ENCODE measurements around the gene OR52H1.

- TF ChIP-seq CTCF (IDR thresholded peaks at IDR 0.05) (no peak), POLR2A (IDR thresholded peaks at IDR 0.05) (no peak)
Measured at GRCh38 chr11:5531053-5531831, 17.1 kb downstream of the OR52H1 start.

Measured in uterus (tissue), 2 donors.